Kidney (tissue), 14 donors: Measurements from ENCODE around the gene ZNF879. TPM values are rescaled to one million over a fixed set of nuclear protein-coding genes. Genes with fewer than 3 reads are reported as not detected.

Source experiments
- DNase-seq, 5 donors: peaks; one replicate each; pipeline ENCODE4 v3.0.0-alpha.2; 2013 to 2020
- FAIRE-seq: peaks from 2 replicates; lab custom pipeline; 2012; peaks lifted over from hg19 to GRCh38; lab: Jason Lieb, UNC
- H3K27ac ChIP-seq, 2 donors: one replicate each; pipeline ENCODE4 v1.7.0; 2013; ENCODE audit warnings: low read depth in 2 of 2, low read length in 2 of 2, inconsistent platforms in 1 of 2
- H3K27me3 ChIP-seq: one replicate; pipeline ENCODE4 v1.7.1; 2013; ENCODE audit warnings: low read length, inconsistent platforms; ENCODE audit not compliant: control insufficient read depth, insufficient read depth
- H3K36me3 ChIP-seq, 3 donors: one replicate each; pipeline versions ENCODE4 v1.7.0 to v1.7.1; 2013; ENCODE audit warnings: low read length in 3 of 3, control low read depth in 1 of 3, inconsistent platforms in 1 of 3; ENCODE audit not compliant: insufficient read depth in 3 of 3, control insufficient read depth in 2 of 3
- H3K4me1 ChIP-seq, 3 donors: one replicate each; pipeline versions ENCODE4 v1.7.0 to v1.7.1; 2013; ENCODE audit warnings: low read length in 3 of 3, inconsistent platforms in 1 of 3, low read depth in 1 of 3; ENCODE audit not compliant: control insufficient read depth in 2 of 3, insufficient read depth in 2 of 3
- H3K4me3 ChIP-seq, 3 donors: one replicate each; pipeline versions ENCODE4 v1.7.0 to v1.8.1; 2013; ENCODE audit warnings: low read length in 3 of 3, control low read depth in 1 of 3, inconsistent platforms in 1 of 3
- H3K9ac ChIP-seq, 3 donors: one replicate each; pipeline versions ENCODE4 v1.7.0 to v1.7.1; 2013; ENCODE audit warnings: low read length in 3 of 3, control low read depth in 1 of 3, inconsistent platforms in 1 of 3
- H3K9me3 ChIP-seq, 3 donors: one replicate each; pipeline versions ENCODE4 v1.7.0 to v1.7.1; 2013; ENCODE audit warnings: low read length in 3 of 3, control low read depth in 1 of 3, inconsistent platforms in 1 of 3; ENCODE audit not compliant: control insufficient read depth in 2 of 3, insufficient read depth in 1 of 3
- intact Hi-C: fragments of 100-400 bp; cut with DNase I; formaldehyde crosslinking; loops from one replicate; pipeline ENCODE4 v1.11.1; 2022
- polyA plus RNA-seq: library from polyadenylated mRNA; stranded (reverse); fragments of 350-450 nt; fragmentation: Illumina TruSeq; extraction: RNeasy Lipid Tissue Mini Kit (QIAGEN cat#74804); gene quantifications from one replicate; pipeline ENCODE4 v1.2.3, GENCODE V29; 2014; ENCODE audit warnings: low read depth, low replicate concordance; ENCODE audit not compliant: insufficient read depth
- total RNA-seq: library from RNA; stranded (reverse); fragmentation: NEBNext Ultra II Directional; extraction: Animal tissue kit (Norgen Biotek cat#: 25700); gene quantifications from one replicate; pipeline ENCODE4 v1.2.1, GENCODE V29; 2021
- TF ChIP-seq, protein P1 (sequence below): IDR thresholded peaks from 3 replicates; pipeline ENCODE4 v1.5.1; 2012; ENCODE audit warnings: mild to moderate bottlenecking, moderate library complexity, borderline replicate concordance; ENCODE audit not compliant: insufficient read depth; ENCODE audit errors: extremely low read depth
- donor health status: control.
- donor health status: control.
- donor health status: control.
- donor health status: control.
- donor health status: control.
- donor health status: DM: yes; HTN: yes; CAD: no.
- donor health status: Normal renal cell carcinoma (clear cell type).

The ZNF879 gene
- total and polyA plus RNA-seq, 2 donors from 2014 or later = 2.2 to 4.3 TPM

DNA sequence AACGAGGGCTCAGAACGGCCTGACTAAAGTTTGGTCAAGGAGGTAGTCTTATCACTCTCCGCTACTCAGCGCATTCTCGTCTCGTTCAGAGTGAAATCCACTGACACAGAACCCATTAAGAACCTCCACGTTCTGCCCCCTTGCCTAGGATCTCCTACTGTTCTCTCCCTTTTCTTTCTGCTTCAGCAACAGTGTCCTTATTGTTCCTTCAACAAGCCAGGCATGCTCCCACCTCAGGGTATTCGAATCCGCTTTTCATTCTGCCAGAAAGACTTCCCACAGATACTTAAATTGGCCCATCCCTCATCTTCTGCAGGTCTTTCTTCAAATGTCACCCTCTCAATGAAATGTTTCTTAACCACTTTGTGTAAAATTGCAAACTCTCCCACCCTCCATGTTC lies 32.2 kb downstream of the ZNF879 start:
- no peaks in the 10 kb centered on the region for H3K36me3 ChIP-seq
- H3K4me3 ChIP-seq = no peak overlapping the region
- peaks cover 0 to 7% (median 4%) of the 10 kb centered on the region in 3 donors for H3K9me3 ChIP-seq
- no peak for FAIRE-seq
- H3K27ac ChIP-seq = no peak overlapping the region
- no peak for DNase-seq
- H3K4me1 ChIP-seq = peaks cover 0 to 2% (median 0%) of the 10 kb centered on the region in 3 donors
- TF ChIP-seq, protein P1, sequence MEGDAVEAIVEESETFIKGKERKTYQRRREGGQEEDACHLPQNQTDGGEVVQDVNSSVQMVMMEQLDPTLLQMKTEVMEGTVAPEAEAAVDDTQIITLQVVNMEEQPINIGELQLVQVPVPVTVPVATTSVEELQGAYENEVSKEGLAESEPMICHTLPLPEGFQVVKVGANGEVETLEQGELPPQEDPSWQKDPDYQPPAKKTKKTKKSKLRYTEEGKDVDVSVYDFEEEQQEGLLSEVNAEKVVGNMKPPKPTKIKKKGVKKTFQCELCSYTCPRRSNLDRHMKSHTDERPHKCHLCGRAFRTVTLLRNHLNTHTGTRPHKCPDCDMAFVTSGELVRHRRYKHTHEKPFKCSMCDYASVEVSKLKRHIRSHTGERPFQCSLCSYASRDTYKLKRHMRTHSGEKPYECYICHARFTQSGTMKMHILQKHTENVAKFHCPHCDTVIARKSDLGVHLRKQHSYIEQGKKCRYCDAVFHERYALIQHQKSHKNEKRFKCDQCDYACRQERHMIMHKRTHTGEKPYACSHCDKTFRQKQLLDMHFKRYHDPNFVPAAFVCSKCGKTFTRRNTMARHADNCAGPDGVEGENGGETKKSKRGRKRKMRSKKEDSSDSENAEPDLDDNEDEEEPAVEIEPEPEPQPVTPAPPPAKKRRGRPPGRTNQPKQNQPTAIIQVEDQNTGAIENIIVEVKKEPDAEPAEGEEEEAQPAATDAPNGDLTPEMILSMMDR = no peak
- intact Hi-C loops = no loop called here
- no peak overlapping the region for H3K9ac ChIP-seq
- no peaks in the 10 kb centered on the region for H3K27me3 ChIP-seq

DNA sequence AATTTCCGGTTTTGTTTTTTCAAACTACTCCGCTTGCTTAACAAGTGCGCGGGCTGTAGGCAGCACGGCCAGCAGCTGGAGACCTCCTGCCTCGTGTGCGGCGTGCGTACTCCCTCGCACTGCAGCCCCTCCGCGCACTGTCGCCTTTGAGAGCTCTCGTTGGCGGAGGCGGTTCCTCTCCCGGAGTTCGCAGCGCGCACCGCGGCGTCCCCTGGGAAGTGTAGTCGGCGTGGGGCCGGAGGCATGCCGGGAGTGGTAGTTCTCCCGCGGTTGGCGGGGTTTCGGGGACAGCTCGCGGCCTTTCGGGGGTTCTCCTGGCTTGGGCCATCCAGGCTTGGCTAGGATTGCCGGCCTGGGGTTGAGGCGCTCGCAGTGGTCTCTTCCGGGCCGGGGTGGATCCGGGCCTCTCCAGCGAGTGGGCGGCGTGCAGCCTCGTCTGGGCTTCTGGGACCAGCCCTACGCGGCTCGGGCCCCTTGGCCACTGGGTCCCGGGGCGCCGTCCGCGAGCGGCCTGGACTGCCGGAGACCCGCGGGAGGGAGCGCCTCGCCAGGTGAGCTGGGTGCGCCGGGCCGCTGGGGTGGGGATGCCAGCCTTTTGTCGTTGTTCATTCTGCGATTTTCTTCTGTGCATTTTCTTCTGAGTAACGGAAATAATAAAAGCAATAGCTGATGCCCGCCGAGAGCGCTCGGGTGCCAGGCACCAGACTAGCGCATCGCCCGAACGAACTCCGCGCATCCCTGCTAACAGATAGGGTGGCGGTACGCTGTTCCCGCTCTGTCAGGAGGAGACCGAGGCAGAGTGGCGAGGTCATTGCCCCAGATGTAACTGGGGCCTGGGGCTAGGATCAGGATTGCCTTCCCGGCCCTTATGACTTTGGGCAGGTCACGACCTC lies 36.8 kb downstream of the ZNF879 start, which contains the start of gene ZNF354C:
TSS of gene ZNF354C (plus strand) at position 258 of the 893 bp plus-strand sequence. CDS start 1,696 bp downstream, outside the sequence.
- H3K4me3 ChIP-seq = peak within 1 kb of the TSS; percentile 69 to 89 (median 79)
- no peaks in the 10 kb centered on the region for H3K27me3 ChIP-seq
- peaks cover 0 to 10% (median 0%) of the 10 kb centered on the region in 3 donors for H3K4me1 ChIP-seq
- peak; percentile 93 to 98 (median 96) for DNase-seq
- peaks cover 1 to 7% (median 4%) of the 10 kb centered on the region in 3 donors for H3K9me3 ChIP-seq
- intact Hi-C loops = no loop called here
- FAIRE-seq = no peak
- peak within 1 kb of the TSS; percentile 42 to 76 (median 55) for H3K9ac ChIP-seq
- H3K36me3 ChIP-seq = peaks cover 0 to 4% (median 0%) of the 10 kb centered on the region in 3 donors
- TF ChIP-seq, protein P1 = no peak
- peak within 1 kb of the TSS; percentile 16 to 47 for H3K27ac ChIP-seq

DNA sequence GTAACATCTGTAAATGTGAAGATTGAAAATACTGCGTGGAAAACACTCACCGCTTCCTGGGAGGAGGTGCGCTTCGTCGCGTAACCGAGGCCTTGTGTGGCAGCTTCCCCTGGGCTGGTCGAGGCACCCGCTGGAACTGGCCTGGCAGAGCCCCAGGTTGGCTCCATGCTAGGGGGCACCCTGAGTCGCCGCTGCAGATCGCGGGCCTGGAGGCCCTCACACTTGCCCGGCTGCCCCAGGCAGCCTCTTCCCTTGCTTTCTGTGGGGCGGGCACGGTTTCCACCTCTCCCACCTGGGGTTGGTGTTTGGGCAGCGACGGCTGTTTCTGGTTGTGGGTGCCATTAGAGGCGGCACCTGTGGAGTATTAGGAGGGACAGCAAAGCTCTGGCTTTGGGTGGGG lies 37.4 kb downstream of the ZNF879 start:
- TF ChIP-seq, protein P1 = no peak
- Histone ChIP-seq H3K4me1 (peaks cover 0 to 10% (median 0%) of the 10 kb centered on the region in 3 donors), H3K27ac (no peak overlapping the region), H3K9me3 (peaks cover 1 to 4% (median 4%) of the 10 kb centered on the region in 3 donors), H3K4me3 (peak overlapping the region; percentile 69 to 89 (median 79)), H3K27me3 (no peaks in the 10 kb centered on the region), H3K36me3 (peaks cover 3 to 8% (median 4%) of the 10 kb centered on the region in 3 donors), H3K9ac (peak overlapping the region; percentile 42 to 76 (median 55))
- DNase-seq (peak in 1 of 5 donors; percentile 49), FAIRE-seq (no peak)
- intact Hi-C loops = no loop called here
